Thyroid gland (tissue), 4 donors: ENCODE data around the gene KIF18B. TPM values are rescaled to one million over a fixed set of nuclear protein-coding genes. Genes with fewer than 3 reads are reported as not detected.

Experiments
- DNase-seq, 2 donors: peaks; one replicate each; pipeline ENCODE4 v3.0.0-alpha.2; 2019
- H3K27ac ChIP-seq, 3 donors: fragments of 200-600 bp; sonication (generic); 1 replicate in 2 of 3; 2 replicates in 1 of 3; pipeline ENCODE4 v1.5.1; 2016 to 2019; ENCODE audit warnings: mild to moderate bottlenecking in 1 of 3, moderate library complexity in 1 of 3
- H3K27me3 ChIP-seq: fragments of 200-600 bp; sonication (generic); one replicate; pipeline ENCODE4 v1.5.1; 2019
- H3K36me3 ChIP-seq, 2 donors: fragments of 200-600 bp; sonication (generic); one replicate each; pipeline ENCODE4 v1.5.1; 2016 to 2019
- H3K4me1 ChIP-seq, 2 donors: fragments of 200-600 bp; sonication (generic); one replicate each; pipeline ENCODE4 v1.5.1; 2017 to 2019
- H3K4me3 ChIP-seq, 3 donors: fragments of 200-600 bp; sonication (generic); replicated peaks in 1 of 3; 1 replicate in 2 of 3; 2 replicates in 1 of 3; pipeline ENCODE4 v1.5.1; 2016; ENCODE audit warnings: mild to moderate bottlenecking in 1 of 3
- H3K9me3 ChIP-seq: fragments of 200-600 bp; sonication (generic); one replicate; pipeline ENCODE4 v1.5.1; 2017
- POLR2A ChIP-seq, 2 donors: fragments of 450-650 bp; IDR thresholded peaks; one replicate each; pipeline ENCODE4 v1.6.1; 2017; ENCODE audit warnings: antibody characterized with exemption in 2 of 2, mild to moderate bottlenecking in 2 of 2, moderate library complexity in 1 of 2
- WGBS, 2 donors: methylation state at CpG; one replicate each; pipeline ENCODE4 v1.1.5; 2017; 5-methylcytosine and 5-hydroxymethylcytosine counted together
- intact Hi-C: fragments of 100-400 bp; cut with DNase I; formaldehyde crosslinking; loops from one replicate; pipeline ENCODE4 v1.15.1; 2023
- total RNA-seq, 4 donors: library from RNA; depleted of rRNA; stranded (reverse); fragments of >200 nt; gene quantifications; one replicate each; pipeline ENCODE4 v1.2.3, GENCODE V29; 2016
- TF ChIP-seq, protein P1 (sequence below), 6 experiments: fragments of 200-600 bp in 3 of 6; fragments of 450-650 bp in 3 of 6; sonication (generic) in 3 of 6; IDR thresholded peaks; one replicate each; pipeline ENCODE4 v1.5.1; 2016 to 2019; ENCODE audit warnings: antibody characterized with exemption in 6 of 6, mild to moderate bottlenecking in 2 of 6, inconsistent platforms in 1 of 6, moderate library complexity in 1 of 6

The KIF18B gene
- total RNA-seq, 4 donors from 2014 or later: 0.11 to 0.50 (median 0.34) TPM; not detected in 1

- Histone ChIP-seq H3K36me3 (no peaks in the 10 kb centered on the region), H3K27ac (no peak overlapping the region), H3K4me1 (peaks cover 0 to 6% of the 10 kb centered on the region in 2 donors), H3K4me3 (no peak overlapping the region), H3K9me3 (no peaks in the 10 kb centered on the region), H3K27me3 (no peaks in the 10 kb centered on the region)
- WGBS, 2 donors: 60 to 70% methylated on average over 18 to 19 of the region's 19 CpGs
- intact Hi-C loops: loop anchor here (5.0 to 10.0 kb wide), 3 partner anchors 99 to 272 kb away; no protein-coding TSS in a partner anchor
- DNase-seq: no peak
- no peak for TF ChIP-seq POLR2A (IDR thresholded peaks at IDR 0.05)
- TF ChIP-seq, protein P1, sequence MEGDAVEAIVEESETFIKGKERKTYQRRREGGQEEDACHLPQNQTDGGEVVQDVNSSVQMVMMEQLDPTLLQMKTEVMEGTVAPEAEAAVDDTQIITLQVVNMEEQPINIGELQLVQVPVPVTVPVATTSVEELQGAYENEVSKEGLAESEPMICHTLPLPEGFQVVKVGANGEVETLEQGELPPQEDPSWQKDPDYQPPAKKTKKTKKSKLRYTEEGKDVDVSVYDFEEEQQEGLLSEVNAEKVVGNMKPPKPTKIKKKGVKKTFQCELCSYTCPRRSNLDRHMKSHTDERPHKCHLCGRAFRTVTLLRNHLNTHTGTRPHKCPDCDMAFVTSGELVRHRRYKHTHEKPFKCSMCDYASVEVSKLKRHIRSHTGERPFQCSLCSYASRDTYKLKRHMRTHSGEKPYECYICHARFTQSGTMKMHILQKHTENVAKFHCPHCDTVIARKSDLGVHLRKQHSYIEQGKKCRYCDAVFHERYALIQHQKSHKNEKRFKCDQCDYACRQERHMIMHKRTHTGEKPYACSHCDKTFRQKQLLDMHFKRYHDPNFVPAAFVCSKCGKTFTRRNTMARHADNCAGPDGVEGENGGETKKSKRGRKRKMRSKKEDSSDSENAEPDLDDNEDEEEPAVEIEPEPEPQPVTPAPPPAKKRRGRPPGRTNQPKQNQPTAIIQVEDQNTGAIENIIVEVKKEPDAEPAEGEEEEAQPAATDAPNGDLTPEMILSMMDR (IDR thresholded peaks at IDR 0.05): no peak
These were observed 24.7 kb downstream of the KIF18B start for GRCh38 chr17:44922746-44923470.

DNA sequence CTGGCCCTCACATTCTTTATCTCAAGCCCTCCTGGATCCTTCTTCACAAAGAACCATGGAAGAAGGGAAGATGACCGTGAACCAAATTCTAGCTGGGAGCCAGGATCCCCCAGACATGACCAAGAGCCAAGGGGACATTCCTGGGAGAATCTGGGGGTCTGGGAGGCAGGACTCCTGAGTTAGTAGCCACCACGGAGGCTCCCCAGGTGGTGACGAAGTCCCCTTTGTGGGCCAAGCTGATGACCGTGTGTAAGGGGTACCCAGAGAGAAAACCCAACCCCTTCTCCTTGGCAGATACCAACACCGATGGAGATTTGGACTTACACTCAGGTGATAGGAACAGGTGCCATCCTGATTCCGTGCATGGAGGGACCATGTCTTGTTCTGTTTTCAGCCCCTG lies 25.4 kb downstream of the KIF18B start:
- intact Hi-C loops: loop anchor here (5.0 to 10.0 kb wide), 3 partner anchors 100 to 273 kb away; no protein-coding TSS in a partner anchor
- Histone ChIP-seq H3K36me3 (no peaks in the 10 kb centered on the region), H3K9me3 (no peaks in the 10 kb centered on the region), H3K27me3 (no peaks in the 10 kb centered on the region), H3K27ac (no peak overlapping the region), H3K4me1 (peaks cover 0 to 13% of the 10 kb centered on the region in 2 donors), H3K4me3 (no peak overlapping the region)
- no peak for DNase-seq
- WGBS, 2 donors: 74 to 87% methylated on average over 3 to 6 of the region's 6 CpGs
- TF ChIP-seq, protein P1 (IDR thresholded peaks at IDR 0.05): no peak
- no peak for TF ChIP-seq POLR2A (IDR thresholded peaks at IDR 0.05)

DNA sequence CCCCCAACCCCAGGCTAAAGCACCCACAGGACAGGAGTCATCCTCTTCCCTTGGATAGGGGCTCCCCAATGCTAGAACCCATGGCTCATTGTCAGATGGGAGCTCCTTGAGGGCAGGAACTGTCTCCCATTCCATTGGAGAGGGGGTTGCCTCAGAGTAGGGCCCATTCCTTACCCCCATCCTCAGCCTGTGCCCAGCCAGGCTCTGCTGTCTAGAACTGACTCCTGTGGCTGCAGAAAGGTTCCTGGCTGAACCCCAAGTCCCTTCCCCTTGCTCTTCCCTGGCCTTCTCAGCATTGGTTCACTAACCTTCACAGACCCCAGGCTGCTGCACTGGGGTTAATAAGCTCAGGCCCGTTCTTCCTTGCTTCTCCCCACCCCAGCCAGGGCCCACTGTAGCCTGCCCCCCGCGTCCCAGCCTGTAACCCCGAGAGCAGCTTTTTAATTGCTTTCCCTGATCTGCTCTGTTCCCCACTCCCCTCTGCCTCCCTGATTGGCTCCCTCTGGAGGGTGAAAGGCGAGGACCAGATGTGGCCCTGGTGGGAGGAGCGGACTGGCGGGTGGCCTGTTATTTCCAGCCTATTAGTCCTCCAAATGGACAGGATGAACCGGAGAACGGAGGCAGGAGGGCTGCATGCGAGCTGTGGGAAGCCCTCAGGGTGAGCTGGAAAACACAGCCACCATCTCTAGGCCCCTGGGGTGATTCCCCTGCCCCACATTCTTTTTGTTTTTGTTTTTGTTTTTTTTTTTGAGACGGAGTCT lies 26.3 kb downstream of the KIF18B start:
- H3K27me3 ChIP-seq: no peaks in the 10 kb centered on the region
- DNase-seq: no peak
- intact Hi-C loops: loop anchor here (5.0 to 10.0 kb wide), 3 partner anchors 101 to 273 kb away; no protein-coding TSS in a partner anchor
- no peaks in the 10 kb centered on the region for H3K36me3 ChIP-seq
- H3K9me3 ChIP-seq: no peaks in the 10 kb centered on the region
- H3K27ac ChIP-seq: no peak overlapping the region
- 63 to 64% methylated on average over 11 of the region's 11 CpGs for WGBS, 2 donors
- H3K4me3 ChIP-seq: no peak overlapping the region
- H3K4me1 ChIP-seq: peaks cover 5 to 21% of the 10 kb centered on the region in 2 donors
- TF ChIP-seq POLR2A (IDR thresholded peaks at IDR 0.05): no peak
- TF ChIP-seq, protein P1 (IDR thresholded peaks at IDR 0.05): no peak

DNA sequence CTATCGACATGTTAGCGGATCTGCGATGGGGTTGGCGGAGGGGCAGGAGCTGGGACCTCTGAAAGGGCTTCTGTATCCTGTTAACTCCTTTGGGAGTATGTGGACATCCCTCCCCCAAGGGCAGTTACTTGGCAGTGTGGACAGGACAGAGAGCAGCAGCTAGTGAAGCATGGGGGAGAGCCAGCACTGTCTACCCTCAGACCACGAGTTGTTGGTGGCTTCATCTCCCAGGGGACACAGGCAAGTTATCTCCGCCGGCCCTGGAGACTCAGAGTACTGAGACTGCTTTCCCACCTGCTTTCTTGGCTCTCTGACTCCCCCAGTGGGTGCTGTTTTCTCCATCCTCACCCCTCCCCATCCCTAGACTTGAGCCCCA lies 27.0 kb downstream of the KIF18B start:
- H3K4me3 ChIP-seq: no peak overlapping the region
- no peak overlapping the region for H3K27ac ChIP-seq
- H3K27me3 ChIP-seq: no peaks in the 10 kb centered on the region
- intact Hi-C loops: loop anchor here (5.0 to 10.0 kb wide), 3 partner anchors 102 to 274 kb away; no protein-coding TSS in a partner anchor
- 43 to 69% methylated on average over 5 to 7 of the region's 7 CpGs for WGBS, 2 donors
- peaks cover 7 to 28% of the 10 kb centered on the region in 2 donors for H3K4me1 ChIP-seq
- no peaks in the 10 kb centered on the region for H3K9me3 ChIP-seq
- no peak for DNase-seq
- no peaks in the 10 kb centered on the region for H3K36me3 ChIP-seq
- TF ChIP-seq, protein P1 (IDR thresholded peaks at IDR 0.05): no peak
- no peak for TF ChIP-seq POLR2A (IDR thresholded peaks at IDR 0.05)
